GM19463 (cell line): ENCODE data around the gene SLC6A13.
"Not testable (repeated sequence)": the region's sequence is repeated elsewhere in the genome, so short reads cannot be mapped to it uniquely, and the experiment has no call there.

ENCODE experiments used
- ATAC-seq: cut with Tn5 transposase; IDR thresholded peaks from one replicate; pipeline ENCODE4 v1.9.1; 2021; ENCODE audit warnings: mild to moderate bottlenecking, moderate library complexity; ENCODE audit not compliant: unreplicated experiment

SLC6A13 gene

DNA sequence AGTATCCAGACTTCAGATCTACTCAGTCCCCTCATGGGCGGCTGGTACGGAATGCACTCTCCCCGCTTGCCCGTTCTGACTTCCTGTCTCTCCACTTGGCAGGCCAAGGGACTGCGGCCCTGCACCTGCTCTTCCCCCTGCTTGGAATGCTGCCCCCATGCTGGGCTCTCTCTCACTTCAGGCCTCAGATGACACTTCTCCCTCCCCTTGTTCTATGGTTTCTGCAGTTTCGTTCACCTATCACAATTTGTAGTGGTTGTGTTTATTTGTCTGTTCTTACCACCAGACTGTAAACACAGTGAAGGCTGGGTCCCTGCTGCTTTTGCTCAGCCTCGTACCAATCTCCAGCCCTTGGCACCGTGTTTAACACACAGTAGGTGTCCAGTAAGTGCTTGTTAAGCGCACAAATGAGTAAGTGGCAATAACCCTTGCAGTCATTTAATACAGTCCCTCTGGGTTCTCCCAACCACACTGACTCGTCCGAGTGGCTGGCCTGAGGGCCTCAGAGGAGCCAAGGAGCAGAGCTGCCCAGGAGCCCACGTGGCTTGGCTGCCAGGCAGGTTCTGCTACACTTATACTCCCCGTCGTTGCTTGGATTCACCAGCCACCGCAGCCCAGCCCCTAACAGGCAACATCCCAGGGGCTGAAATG is 60.4 kb downstream of the SLC6A13 start:
- ATAC-seq, result no peak

DNA sequence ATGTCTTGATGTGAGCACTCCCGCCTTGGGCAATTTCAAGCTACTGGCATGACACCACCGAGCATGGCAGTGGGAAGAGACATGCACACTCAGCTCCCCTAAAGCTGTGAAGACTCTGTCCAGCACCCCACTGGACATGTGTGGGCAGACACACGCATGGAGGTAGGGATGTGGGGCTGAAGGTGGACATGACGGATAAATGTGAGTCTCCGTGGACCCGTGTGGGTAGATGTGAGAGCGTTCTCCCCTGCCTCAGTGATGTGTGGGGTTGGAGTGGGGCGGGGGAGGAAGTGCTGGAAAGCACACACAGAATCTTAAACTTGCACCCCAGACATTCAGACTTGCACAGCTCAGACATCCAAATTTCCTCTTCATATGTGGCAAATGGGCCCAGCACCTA is 61.3 kb downstream of the SLC6A13 start:
- ATAC-seq, result no peak

DNA sequence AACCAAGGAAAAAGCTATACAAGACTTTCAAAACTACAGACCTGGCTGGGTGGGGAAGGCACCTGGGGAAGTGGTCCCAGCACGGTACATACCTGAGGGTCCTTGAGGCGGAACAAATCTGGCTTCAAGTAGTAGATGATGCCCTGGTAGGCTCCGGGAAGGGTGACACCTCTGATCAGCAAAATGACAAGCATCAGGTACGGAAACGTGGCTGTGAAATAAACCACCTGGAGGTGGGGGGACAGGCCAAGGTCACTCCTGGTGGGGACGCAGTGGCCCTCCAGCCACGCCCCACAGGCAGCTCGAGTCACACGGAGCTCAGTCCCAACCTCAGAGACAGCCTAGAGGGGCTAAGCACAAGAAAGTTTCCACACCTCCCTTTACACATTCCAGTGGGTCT is 63.9 kb downstream of the SLC6A13 start:
- ATAC-seq, result no peak

DNA sequence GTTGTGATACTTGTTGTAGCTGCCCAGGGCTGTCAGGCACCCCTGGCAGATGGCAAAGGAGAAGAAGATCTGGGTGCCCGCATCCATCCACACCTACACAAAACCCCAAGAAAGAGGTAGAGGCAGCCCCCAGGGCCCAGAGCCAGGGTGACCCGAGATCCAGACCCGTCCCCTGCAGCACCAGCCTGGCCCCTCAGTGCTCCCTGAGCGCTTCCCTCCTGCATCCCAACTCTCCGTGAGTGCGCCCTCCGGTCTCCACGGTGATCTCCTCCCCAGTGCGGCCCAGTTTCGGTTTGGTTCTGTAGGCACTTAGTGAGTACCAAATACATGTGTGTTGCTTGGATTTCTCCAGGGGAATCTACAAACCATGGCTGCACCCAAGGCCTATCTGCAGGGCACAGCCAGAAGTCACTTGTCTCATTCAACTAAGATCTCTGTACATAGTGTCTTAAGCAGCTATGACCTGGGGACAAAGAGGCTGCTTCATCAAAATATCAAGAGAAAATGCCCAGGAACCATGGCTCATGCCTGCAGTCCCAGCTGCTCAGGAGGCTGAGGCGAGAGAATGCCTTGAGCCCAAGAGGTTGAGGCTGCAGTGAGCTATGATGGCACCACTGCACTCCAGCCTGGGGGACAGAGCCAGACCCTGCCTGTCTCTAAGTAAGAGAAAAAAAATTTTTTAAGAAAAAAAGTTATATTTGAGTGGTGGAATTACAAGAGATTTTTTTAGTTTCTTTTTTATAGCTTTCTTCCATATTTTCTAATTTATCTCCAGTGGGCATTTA is 64.5 kb downstream of the SLC6A13 start:
- no peak for ATAC-seq

DNA sequence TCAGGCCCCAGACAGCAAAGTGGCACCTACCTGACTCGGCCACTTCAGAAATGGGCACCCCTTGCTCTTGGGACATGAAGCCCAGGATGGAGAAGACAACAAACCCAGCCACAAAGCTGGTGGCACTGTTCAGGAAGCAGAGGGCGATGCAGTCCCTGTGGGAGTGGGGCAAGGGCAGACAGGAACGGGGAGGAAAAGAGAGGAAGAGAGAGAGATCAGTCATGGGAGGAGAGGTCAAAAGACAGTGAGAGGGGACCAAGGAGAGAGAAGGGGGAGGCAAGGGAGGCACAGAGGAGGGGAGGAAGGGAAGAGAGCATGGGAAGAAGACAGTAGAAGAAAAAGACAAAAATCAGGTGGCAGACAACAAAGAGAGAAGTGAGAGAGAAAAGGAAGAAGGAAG is 65.3 kb downstream of the SLC6A13 start:
- no peak for ATAC-seq

DNA sequence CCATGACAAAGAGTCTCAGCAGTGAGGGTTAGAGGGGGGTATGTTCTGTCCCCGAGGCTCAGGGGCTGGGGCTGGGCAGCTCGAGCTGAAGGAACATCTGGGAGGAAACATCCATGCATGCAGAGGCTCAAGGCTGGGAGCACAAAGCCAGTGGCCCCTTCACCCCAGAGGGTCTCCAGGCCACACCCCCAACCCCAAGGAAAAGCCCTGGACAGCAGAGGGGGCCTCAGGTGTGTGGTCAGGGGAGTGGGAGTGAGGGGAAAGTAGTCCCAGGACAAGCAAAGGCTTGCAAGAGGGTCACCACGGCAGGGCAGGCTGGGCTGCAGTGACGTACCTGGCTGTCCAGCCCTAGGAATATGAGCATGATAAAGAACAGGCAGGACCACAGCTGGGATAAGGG is 66.2 kb downstream of the SLC6A13 start:
- no peak for ATAC-seq

DNA sequence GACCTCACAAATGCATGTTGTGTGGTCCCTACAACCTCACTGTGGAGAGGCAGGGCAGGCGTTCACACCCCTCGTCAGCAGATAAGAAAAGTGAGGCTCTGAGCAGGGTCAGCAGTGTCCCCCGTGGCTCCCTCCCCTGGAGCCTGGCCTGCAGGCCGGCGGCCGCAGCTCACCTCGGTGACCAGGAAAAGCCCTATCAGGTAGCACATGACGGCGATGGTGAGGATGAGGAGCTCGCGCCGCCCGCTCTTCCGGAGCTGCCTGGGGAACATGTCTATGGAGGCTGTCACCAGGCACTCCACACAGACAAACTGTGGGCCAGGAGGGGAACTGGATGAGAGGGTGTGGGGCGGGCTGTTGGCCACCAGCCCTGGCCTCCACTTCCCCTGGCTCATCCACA is 66.7 kb downstream of the SLC6A13 start:
- no peak for ATAC-seq

DNA sequence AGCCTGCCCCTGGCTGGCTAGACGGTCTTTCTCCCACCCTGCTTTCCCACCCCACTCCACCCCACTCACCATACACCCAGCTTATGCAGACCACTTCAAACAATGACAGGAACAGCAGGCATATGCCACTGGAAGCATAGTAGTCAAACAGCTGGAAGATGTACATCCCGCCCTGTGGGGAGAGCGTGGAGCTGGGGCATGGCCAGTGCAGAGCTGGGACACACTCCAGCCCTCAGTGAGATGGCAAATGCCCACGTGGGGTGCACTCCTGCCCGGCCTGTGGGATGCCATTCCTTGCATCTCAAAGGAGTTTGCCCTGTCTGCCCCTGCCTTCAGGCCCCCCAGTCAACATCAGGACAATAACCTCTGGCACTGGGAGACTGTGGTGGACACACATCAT is 67.5 kb downstream of the SLC6A13 start:
- ATAC-seq, result no peak

DNA sequence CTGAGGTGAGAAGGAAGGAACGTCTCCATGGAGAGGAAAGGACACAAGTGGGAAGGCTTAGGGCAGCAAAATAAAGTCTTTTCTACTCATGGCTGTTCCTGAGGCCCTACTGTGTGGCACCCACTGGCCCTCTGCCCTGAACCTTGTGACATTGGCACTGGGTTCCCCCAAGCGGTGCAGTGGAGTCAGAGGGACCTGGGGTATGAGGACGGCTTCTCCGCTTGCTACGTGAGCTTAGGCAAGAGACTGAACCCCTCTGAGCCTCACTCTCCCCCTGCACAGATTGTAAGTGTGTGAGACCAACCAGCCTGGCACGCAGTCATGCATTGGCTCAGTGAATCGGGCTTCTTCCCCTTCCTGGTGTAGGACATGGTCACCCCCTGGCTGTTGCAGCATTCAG is 68.4 kb downstream of the SLC6A13 start:
- no peak for ATAC-seq

DNA sequence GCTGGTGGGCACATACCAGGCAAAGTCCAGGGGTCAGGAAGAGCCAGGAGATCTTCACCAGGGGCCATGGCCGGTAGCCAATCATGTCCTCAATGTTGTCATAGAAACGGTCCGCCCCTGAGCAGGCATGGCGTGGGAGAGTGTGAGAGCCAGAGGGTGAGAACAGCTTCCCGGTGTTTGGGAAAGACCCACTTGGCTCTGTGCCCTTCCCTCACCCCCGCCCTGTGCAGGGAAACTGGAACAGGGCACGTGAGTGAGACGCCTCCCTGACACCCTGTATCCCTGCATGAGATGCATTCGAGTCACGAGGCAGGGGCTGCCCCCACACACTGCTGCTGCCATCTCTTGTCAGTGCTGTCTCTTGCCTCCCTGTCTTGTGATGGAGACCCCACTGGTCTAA is 69.4 kb downstream of the SLC6A13 start:
- ATAC-seq, result no peak

DNA sequence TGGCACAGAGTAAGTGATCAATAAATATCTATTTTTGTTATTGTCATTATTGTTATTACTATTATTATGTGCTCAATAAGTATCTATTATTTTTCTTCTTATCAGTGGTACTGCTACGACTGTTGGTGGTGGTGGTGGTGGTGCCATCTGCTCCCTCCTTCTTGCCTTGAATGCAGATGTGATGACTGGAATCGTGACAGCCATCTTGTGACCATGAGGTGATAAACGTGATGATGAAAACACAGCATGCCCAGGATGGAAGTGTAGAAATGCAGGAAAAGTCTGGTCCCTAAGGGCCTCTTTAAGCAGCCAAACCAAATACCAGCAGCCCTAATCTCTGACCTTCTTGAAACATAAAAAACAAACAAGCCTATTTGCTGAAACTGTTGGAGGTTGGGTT is 71.1 kb downstream of the SLC6A13 start:
- ATAC-seq, result no peak

DNA sequence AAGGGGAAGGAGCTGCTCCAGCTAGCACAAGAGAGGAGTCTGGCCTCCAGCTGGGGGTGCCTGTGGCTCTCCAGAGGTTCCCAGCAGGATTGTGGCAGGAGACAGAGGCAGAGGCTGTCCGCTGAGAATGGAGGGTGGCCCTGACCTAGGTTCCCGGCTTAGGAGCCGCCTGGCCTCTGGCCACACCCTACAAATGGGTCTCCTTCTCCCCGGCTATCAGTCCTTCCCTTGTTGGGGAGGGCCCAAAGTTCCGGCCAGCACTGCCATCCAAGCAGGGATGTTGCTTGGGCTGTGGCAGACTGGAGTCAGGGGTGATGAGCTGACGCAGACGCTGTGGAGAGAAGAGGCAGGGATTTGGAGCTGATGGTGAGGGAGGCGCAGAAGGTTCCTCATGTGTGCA is 71.8 kb downstream of the SLC6A13 start:
- ATAC-seq, result no peak

DNA sequence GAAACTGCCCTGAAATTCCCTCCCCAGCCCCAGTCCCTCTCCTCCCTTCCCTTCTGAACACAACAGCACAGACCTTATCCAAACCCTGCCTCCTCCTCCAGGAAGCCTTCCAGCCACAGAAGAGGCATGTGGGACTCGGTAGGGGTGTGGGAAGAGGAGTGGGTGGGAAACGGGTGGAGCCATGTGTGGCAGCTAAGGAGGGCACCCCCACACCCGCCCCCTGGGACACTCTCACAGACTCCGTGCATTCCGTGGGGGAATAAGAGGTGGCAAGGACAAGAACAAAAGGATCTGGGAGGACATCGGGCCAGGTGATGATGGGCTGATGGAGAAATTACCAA is 73.0 kb downstream of the SLC6A13 start:
- no peak for ATAC-seq

DNA sequence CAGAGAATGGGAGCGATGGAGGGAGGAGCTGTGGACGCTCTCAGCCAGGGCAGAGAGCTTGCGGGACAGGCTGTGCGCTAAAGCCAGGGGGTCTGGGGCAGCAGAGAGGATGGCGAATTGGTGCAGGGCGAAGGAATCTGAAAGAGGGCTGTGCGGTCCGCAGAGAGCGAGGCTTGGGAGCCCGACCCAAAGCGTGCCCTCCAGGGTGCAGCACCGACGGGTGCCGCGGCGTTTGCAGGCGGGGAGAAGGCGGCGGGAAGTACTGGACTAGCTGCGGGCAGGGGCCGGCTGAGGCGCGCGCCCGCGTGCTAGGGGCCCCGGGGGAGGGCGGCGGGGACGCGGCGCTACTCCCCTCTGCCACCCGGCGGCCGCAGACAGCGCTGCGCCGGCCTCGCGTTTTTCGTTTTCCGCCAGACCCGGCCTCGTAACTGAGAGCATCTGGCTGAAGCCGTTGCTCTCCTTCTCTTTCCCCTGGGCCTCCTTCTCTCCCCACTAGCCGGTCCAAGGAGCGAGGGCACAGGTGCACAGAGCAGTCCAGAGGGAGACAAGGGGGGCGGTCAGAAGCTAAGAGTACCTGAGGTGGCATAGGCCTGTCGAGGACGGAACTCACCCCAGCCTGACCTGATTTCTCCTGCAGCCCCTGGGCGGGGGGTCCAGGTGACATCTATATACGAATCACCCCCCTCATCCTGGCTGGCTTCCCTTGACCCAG is 73.6 kb downstream of the SLC6A13 start:
- no peak for ATAC-seq

DNA sequence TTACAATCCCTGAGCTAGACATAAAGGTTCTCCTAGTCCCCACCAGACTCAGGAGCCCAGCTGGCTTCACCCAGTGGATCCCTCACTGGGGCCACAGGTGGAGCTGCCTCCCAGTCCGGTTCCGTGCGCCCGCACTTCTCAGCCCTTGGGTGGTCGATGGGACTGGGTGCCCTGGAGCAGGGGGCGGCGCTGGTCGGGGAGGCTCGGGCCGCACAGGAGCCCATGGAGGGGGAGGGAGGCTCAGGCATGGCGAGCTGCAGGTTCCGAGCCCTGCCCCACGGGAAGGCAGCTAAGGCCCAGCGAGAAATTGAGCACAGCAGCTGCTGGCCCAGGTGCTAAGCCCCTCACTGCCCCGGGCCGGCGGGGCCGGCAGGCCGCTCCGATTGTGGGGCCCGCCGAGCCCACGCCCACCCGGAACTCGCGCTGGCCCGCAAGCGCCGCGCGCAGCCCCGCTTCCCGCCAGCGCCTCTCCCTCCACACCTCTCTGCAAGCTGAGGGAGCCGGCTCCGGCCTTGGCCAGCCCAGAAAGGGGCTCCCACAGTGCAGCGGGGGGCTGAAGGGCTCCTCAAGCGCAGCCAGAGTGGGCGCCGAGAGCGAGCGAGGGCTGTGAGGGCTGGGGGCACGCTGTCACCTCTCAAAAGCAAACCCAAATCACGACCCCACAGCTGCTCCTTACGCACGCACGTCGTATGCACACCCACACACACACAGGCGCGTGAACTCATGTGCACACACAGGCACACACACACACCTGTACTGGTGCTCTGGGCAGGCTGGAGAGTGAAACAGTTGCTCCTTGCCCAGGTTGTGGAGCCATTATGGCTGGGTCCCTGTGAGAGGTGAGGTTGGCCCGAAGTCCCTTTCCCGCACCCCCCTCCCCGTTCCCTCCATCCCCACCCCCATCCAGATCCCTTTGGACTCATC is 74.4 kb downstream of the SLC6A13 start:
- ATAC-seq, result not testable (repeated sequence)

DNA sequence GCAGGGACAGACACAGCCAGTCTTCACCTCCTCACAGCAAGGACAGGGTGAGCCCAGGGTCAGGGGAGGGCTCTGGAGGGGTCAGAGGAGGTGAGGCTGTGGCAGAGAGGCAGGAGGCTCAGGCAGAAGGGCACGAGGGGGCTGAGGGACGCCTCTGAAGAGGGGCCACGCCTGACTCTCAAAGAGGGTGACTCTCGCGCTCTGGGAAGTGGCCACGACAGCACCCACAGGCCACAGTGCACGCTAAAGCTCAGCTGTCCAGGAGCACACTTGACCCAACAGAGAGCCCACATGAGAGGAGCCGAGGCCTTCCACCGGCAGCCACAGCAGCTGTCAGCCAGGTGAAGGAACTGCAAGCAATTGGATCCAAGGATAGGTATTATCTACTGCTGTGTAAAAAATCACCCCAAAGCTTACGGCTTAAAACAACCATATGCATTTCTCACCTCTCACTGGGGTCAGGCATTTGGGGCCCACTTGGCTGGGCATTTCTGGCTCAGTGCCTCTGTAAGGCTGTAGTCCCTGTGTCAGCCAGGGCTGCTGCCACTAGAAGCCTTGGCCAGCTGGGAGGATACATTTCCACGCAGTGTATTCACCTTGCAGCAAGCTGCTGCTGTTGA is 76.5 kb downstream of the SLC6A13 start:
- no peak for ATAC-seq

DNA sequence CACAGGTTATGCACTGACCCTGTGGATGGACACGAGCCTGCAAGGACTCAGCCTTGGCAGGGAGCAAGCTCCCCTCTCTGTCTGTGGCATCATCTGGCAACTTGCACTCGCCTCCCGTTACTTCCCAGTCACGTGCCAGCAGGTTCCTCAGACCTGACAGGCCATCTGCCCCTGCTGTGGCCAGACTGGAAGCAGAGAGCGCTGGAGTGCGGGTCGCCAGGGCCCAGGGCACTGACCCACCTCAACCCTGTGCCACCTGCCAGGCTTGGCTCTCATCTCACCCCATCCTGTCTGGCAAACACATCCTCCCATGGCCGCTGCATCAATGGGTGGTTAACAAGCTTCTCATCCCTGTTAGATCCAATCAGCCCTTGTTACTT is 77.1 kb downstream of the SLC6A13 start:
- no peak for ATAC-seq

DNA sequence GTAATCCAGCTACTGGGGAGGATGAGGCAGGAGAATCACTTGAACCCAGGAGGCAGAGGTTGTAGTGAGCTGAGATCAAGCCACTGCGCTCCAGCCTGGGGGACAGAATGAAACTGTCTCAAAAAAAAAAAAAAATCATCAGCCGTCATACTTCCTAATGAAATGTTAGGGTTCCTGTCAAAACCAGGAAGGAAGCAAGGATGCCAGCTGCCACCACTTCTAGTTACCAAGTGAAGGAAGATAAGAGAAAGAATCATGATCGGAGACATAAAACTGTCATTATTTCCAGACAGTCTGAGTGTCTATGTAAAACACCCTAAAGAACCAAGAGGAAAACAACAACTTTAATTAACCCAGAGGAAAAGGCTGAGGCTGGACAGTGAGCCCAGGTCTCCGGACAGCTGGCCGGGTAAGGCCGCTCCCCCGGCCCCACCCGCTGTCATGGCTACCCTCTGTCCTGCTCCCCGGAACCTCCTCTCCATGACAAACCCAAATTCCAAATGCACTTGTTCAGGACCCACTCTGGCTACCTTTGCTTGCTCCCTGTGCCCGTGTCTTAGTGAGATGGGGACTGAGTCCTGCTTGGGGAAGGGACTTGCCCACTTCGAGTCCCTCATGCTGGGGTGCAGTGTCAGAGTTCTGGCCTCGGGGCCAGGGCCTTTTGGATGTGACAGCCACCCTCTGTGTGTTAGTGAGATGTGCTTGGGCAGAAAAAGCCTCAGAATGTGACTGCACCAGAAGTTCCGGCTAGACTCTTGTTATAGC is 77.6 kb downstream of the SLC6A13 start:
- no peak for ATAC-seq

DNA sequence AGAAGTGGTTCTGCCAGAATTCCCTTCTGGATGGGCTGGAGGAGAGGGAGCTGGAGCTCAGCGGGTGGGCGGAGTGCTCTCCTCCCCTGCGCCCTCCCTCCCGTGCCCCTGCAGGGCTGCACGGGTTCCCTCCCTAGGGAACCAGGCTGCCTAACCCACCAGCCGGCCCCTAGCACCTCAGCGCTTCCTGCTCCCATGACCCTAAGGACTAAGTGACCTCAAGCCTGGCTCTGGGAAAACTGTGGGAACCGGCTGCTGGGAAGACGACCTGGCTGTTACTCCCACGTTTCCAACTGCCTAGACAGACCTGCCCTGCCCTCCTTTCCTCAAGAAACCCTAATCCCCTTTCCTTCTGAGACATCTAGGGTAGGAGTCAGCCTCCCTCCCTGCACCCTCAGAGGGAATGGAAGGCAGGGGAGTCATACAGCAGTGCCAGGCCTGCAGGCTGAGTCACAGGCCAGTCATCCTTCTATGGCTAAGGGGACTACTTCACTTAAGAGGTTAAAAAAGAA is 80.2 kb downstream of the SLC6A13 start:
- ATAC-seq, result no peak

DNA sequence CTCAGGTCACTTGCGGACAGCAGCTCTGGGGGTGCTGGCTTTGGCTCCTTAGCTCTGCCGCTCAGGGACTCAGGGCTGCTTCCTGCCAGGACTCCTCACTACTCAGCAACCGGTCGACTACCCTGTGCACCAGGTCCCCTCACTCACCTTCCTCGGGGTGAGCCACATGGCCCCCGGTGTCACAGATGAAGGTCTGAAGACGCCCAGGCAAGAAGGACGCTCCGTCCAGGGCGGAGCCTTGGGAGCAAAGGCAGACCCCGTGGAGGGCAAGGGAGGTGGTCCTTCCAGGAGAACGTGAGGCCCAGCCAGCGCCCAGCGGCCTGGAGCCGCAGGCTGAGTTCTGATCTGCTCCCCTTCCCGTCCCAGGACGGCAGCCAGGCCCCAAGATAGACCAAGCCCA is 80.7 kb downstream of the SLC6A13 start:
- ATAC-seq, result no peak
